ENCODE results near the gene NUP35.
A peak's percentile ranks its signal among the peaks of the same experiment; 100 is the strongest.

The NUP35 gene

GRCh38 chr2:183124222-183124956 lies at the start of gene NUP35:
Gene NUP35, plus strand, starts transcription at chr2:183124443. Its CDS starts 15 bp downstream, at chr2:183124458.
- H3K9me2 ChIP-seq (ENCODE audit: low read depth, low read length), result no peaks in the 10 kb centered on the region
- peaks cover 9% of the 10 kb centered on the region for H3K36me3 ChIP-seq (ENCODE audit: insufficient read depth, low read length)
- H3F3A ChIP-seq (ENCODE audit: insufficient read depth, low read length), result no peaks in the 10 kb centered on the region
- H2AFZ ChIP-seq (ENCODE audit: low read length), result peak within 1 kb of the TSS; percentile 76
- H3K4me1 ChIP-seq (ENCODE audit: insufficient read depth, low read length, severe bottlenecking), result peaks cover 32% of the 10 kb centered on the region
- no peaks in the 10 kb centered on the region for H3K27me3 ChIP-seq (ENCODE audit: insufficient read depth, low read length)
- H3K27ac ChIP-seq (ENCODE audit: low read depth, low read length, poor library complexity, severe bottlenecking), result peak within 1 kb of the TSS; percentile 84
- peak within 1 kb of the TSS; percentile 94 for H3K4me2 ChIP-seq (ENCODE audit: low read length)
- H3K9ac ChIP-seq (ENCODE audit: low read length), result peak within 1 kb of the TSS; percentile 83
- H3K4me3 ChIP-seq (ENCODE audit: low read depth, low read length, poor library complexity, severe bottlenecking), result peak within 1 kb of the TSS; percentile 97
- H3K9me3 ChIP-seq (ENCODE audit: low read length), result no peaks in the 10 kb centered on the region
- H3K79me2 ChIP-seq (ENCODE audit: insufficient read depth, low read length), result peaks cover 48% of the 10 kb centered on the region
- TF ChIP-seq CTCF (IDR thresholded peaks at IDR 0.05; ENCODE audit: low read length) (no peak), EZH2 (IDR thresholded peaks at IDR 0.05; ENCODE audit: borderline replicate concordance, low read length) (no peak)
- H4K20me1 ChIP-seq (ENCODE audit: insufficient read depth, low read length), result no peaks in the 10 kb centered on the region

GRCh38 chr2:183078163-183078463 lies 46.1 kb upstream of the NUP35 start:
- Histone ChIP-seq H3K4me2 (ENCODE audit: low read length) (peak overlapping the region; percentile 98), H3F3A (ENCODE audit: insufficient read depth, low read length) (no peaks in the 10 kb centered on the region), H3K79me2 (ENCODE audit: insufficient read depth, low read length) (no peaks in the 10 kb centered on the region), H4K20me1 (ENCODE audit: insufficient read depth, low read length) (no peaks in the 10 kb centered on the region), H3K36me3 (ENCODE audit: insufficient read depth, low read length) (no peaks in the 10 kb centered on the region), H3K4me3 (ENCODE audit: low read depth, low read length, poor library complexity, severe bottlenecking) (peak overlapping the region; percentile 81), H3K4me1 (ENCODE audit: insufficient read depth, low read length, severe bottlenecking) (peaks cover 16% of the 10 kb centered on the region), H2AFZ (ENCODE audit: low read length) (peak overlapping the region; percentile 98), H3K9me3 (ENCODE audit: low read length) (no peaks in the 10 kb centered on the region), H3K9me2 (ENCODE audit: low read depth, low read length) (no peaks in the 10 kb centered on the region), H3K9ac (ENCODE audit: low read length) (peak overlapping the region; percentile 60), H3K27me3 (ENCODE audit: insufficient read depth, low read length) (no peaks in the 10 kb centered on the region), H3K27ac (ENCODE audit: low read depth, low read length, poor library complexity, severe bottlenecking) (no peak overlapping the region)
- TF ChIP-seq EZH2 (IDR thresholded peaks at IDR 0.05; ENCODE audit: borderline replicate concordance, low read length) (no peak), CTCF (IDR thresholded peaks at IDR 0.05; ENCODE audit: low read length) (no peak)

DNA sequence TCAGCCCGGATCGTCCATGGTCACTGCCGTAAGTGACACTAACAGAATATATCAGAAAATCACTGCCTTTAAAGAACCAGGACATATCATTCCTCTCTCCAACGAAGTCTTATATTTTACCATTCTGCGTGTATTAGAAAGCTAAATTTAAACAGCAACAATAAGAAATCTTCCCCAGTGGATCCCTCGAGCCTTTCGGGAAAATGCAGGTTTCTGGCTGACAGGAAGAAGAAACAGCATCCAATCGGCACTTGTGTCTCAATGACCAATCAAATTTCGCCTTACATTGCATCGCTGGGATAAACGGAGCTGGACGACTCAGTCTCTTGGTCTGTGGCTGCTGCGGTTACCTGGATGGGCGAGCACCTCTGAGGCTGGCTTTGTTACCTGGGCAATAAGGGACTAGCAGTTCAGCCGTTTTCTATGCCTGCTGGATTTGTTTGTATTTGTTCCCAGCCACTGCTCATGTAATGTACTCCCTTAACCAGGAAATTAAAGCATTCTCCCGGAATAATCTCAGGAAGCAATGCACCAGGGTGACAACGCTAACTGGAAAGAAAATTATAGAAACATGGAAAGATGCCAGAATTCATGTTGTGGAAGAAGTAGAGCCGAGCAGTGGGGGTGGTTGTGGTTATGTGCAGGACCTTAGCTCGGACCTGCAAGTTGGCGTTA lies 45.6 kb upstream of the NUP35 start, which contains the start of gene DUSP19:
Gene DUSP19, plus strand, starts transcription at position 284 of the 675 bp plus-strand sequence. Its CDS starts 187 bp downstream, at position 471.
- Histone ChIP-seq H4K20me1 (ENCODE audit: insufficient read depth, low read length) (no peaks in the 10 kb centered on the region), H3K9ac (ENCODE audit: low read length) (peak within 1 kb of the TSS; percentile 60), H3K9me3 (ENCODE audit: low read length) (no peaks in the 10 kb centered on the region), H3K36me3 (ENCODE audit: insufficient read depth, low read length) (no peaks in the 10 kb centered on the region), H3K4me2 (ENCODE audit: low read length) (peak within 1 kb of the TSS; percentile 98), H3K79me2 (ENCODE audit: insufficient read depth, low read length) (no peaks in the 10 kb centered on the region), H3K27ac (ENCODE audit: low read depth, low read length, poor library complexity, severe bottlenecking) (no peak within 1 kb of the TSS), H3F3A (ENCODE audit: insufficient read depth, low read length) (no peaks in the 10 kb centered on the region), H3K4me3 (ENCODE audit: low read depth, low read length, poor library complexity, severe bottlenecking) (peak within 1 kb of the TSS; percentile 81), H3K27me3 (ENCODE audit: insufficient read depth, low read length) (no peaks in the 10 kb centered on the region), H3K4me1 (ENCODE audit: insufficient read depth, low read length, severe bottlenecking) (peaks cover 16% of the 10 kb centered on the region), H2AFZ (ENCODE audit: low read length) (peak within 1 kb of the TSS; percentile 98), H3K9me2 (ENCODE audit: low read depth, low read length) (no peaks in the 10 kb centered on the region)
- TF ChIP-seq EZH2 (IDR thresholded peaks at IDR 0.05; ENCODE audit: borderline replicate concordance, low read length) (no peak), CTCF (IDR thresholded peaks at IDR 0.05; ENCODE audit: low read length) (no peak)
